H1 (cell line): Measurements from ENCODE around the gene TBCD. TPM values are rescaled to one million over a fixed set of nuclear protein-coding genes. Genes with fewer than 3 reads are reported as not detected.

ENCODE experiments used
- CTCF ChIA-PET: fragments of 300-600 bp; sonication (Branson Sonifier 250); formaldehyde crosslinking; loops from one replicate; lab custom pipeline; 2021; ENCODE audit not compliant: partially characterized antibody; lab: Charles Lee
- POLR2A ChIA-PET: fragments of 300-600 bp; sonication (Branson Sonifier 250); formaldehyde crosslinking; loops from one replicate; lab custom pipeline; 2021; ENCODE audit warnings: inconsistent platforms; ENCODE audit not compliant: partially characterized antibody; lab: Charles Lee
- DNase-seq, 2 experiments: peaks; one replicate each; pipeline versions ENCODE4 v3.0.0 to v3.0.0-alpha.2; 2010 to 2022; ENCODE audit warnings: low spot score in 2 of 2, low read depth in 1 of 2, mixed read lengths in 1 of 2
- FAIRE-seq: peaks from 2 replicates; lab custom pipeline; 2011; peaks lifted over from hg19 to GRCh38; lab: Jason Lieb, UNC
- H2AFZ ChIP-seq: 2 replicates; pipeline ENCODE4 v1.8.1; 2012; ENCODE audit warnings: low read length, inconsistent platforms
- H2AK5ac ChIP-seq: 2 replicates; pipeline ENCODE4 v1.6.1; 2013; ENCODE audit warnings: low read depth, low read length
- H2BK120ac ChIP-seq: replicated peaks from 2 replicates; pipeline ENCODE3; 2013; ENCODE audit warnings: low read depth, low read length, inconsistent platforms
- H2BK12ac ChIP-seq: 2 replicates; pipeline ENCODE4 v1.6.1; 2013; ENCODE audit warnings: low read depth, low read length
- H2BK15ac ChIP-seq: 2 replicates; pipeline ENCODE4 v1.6.1; 2013; ENCODE audit warnings: low read length
- H2BK20ac ChIP-seq: 2 replicates; pipeline ENCODE4 v1.6.1; 2013; ENCODE audit warnings: low read length
- H2BK5ac ChIP-seq: 2 replicates; pipeline ENCODE4 v1.6.1; 2013; ENCODE audit warnings: low read depth, low read length
- H3K14ac ChIP-seq: 2 replicates; pipeline ENCODE4 v1.6.1; 2013; ENCODE audit warnings: inconsistent platforms; ENCODE audit not compliant: insufficient read length
- H3K18ac ChIP-seq: 2 replicates; pipeline ENCODE4 v1.6.1; 2013; ENCODE audit warnings: low read length; ENCODE audit errors: extremely low read depth
- H3K23ac ChIP-seq: 2 replicates; pipeline ENCODE4 v1.6.1; 2013; ENCODE audit warnings: inconsistent platforms; ENCODE audit not compliant: insufficient read length
- H3K23me2 ChIP-seq: 2 replicates; pipeline ENCODE4 v1.6.1; 2013; ENCODE audit warnings: low read depth, low read length
- H3K27ac ChIP-seq: 2 replicates; pipeline ENCODE4 v1.6.1; 2011; ENCODE audit warnings: low read depth, low read length, inconsistent platforms
- H3K27me3 ChIP-seq, 4 experiments: replicated peaks in 1 of 4; 1 replicate in 1 of 4; 2 replicates in 3 of 4; pipeline versions ENCODE4 v1.6.1 to v1.8.1; 2011 to 2013; ENCODE audit warnings: low read length in 3 of 4, mild to moderate bottlenecking in 3 of 4, inconsistent platforms in 2 of 4, mixed read lengths in 2 of 4, moderate library complexity in 1 of 4; ENCODE audit not compliant: control insufficient read depth in 3 of 4, insufficient read depth in 3 of 4; ENCODE audit errors: extremely low read depth in 1 of 4
- H3K36me3 ChIP-seq, 4 experiments: 2 replicates each; pipeline versions ENCODE4 v1.6.1 to v1.8.1; 2011 to 2013; ENCODE audit warnings: mild to moderate bottlenecking in 4 of 4, low read length in 3 of 4, moderate library complexity in 2 of 4, control low read depth in 1 of 4, inconsistent platforms in 1 of 4; ENCODE audit not compliant: insufficient read depth in 4 of 4, control insufficient read depth in 2 of 4
- H3K4ac ChIP-seq: replicated peaks from 2 replicates; pipeline ENCODE3; 2013; ENCODE audit warnings: low read length, low read depth, mixed read lengths, inconsistent platforms; ENCODE audit not compliant: insufficient read length
- H3K4me1 ChIP-seq, 4 experiments: replicated peaks in 1 of 4; 1 replicate in 1 of 4; 2 replicates in 3 of 4; pipeline versions ENCODE4 v1.6.1 to v1.8.1; 2011 to 2013; ENCODE audit warnings: low read length in 3 of 4, inconsistent platforms in 2 of 4, mixed read lengths in 1 of 4; ENCODE audit not compliant: insufficient read depth in 4 of 4, control insufficient read depth in 3 of 4
- H3K4me2 ChIP-seq, 2 experiments: 2 replicates each; pipeline versions ENCODE4 v1.6.1 to v1.8.1; 2011 to 2013; ENCODE audit warnings: low read depth in 2 of 2, low read length in 2 of 2, control low read depth in 1 of 2, inconsistent platforms in 1 of 2, mild to moderate bottlenecking in 1 of 2; ENCODE audit not compliant: insufficient read depth in 1 of 2
- H3K4me3 ChIP-seq, 4 experiments: fragments of 200-600, 300-600 bp in 1 of 4; sonication (generic), shearing (Covaris generic), sonication (Bioruptor Twin) in 1 of 4; 2 replicates each; pipeline versions ENCODE4 v1.5.1 to v1.8.1; 2011 to 2016; ENCODE audit warnings: low read length in 4 of 4, low read depth in 3 of 4, control low read depth in 2 of 4, inconsistent platforms in 2 of 4, mild to moderate bottlenecking in 2 of 4, mixed read lengths in 1 of 4, moderate library complexity in 1 of 4; ENCODE audit not compliant: insufficient read depth in 2 of 4; ENCODE audit errors: extremely low read depth in 1 of 4
- H3K56ac ChIP-seq: replicated peaks from 2 replicates; pipeline ENCODE3; 2013; ENCODE audit warnings: low read depth, mild to moderate bottlenecking, mixed read lengths, low read length, inconsistent platforms; ENCODE audit not compliant: insufficient read length
- H3K79me1 ChIP-seq: 2 replicates; pipeline ENCODE4 v1.6.1; 2013; ENCODE audit warnings: low read depth, low read length, control low read depth
- H3K79me2 ChIP-seq, 2 experiments: 2 replicates each; pipeline versions ENCODE4 v1.6.1 to v1.8.1; 2012 to 2013; ENCODE audit warnings: low read length in 2 of 2, mild to moderate bottlenecking in 2 of 2, inconsistent platforms in 1 of 2; ENCODE audit not compliant: insufficient read depth in 2 of 2, control insufficient read depth in 1 of 2
- H3K9ac ChIP-seq, 4 experiments: replicated peaks in 1 of 4; 1 replicate in 1 of 4; 2 replicates in 3 of 4; pipeline versions ENCODE4 v1.6.1 to v1.8.1; 2011 to 2013; ENCODE audit warnings: low read depth in 3 of 4, low read length in 3 of 4, control low read depth in 2 of 4, mild to moderate bottlenecking in 2 of 4, moderate library complexity in 2 of 4, inconsistent platforms in 1 of 4; ENCODE audit errors: extremely low read depth in 1 of 4
- H3K9me3 ChIP-seq, 2 experiments: 2 replicates each; pipeline versions ENCODE4 v1.6.1 to v1.8.1; 2012 to 2013; ENCODE audit warnings: mild to moderate bottlenecking in 2 of 2, moderate library complexity in 2 of 2, control low read depth in 1 of 2, inconsistent platforms in 1 of 2, low read depth in 1 of 2, low read length in 1 of 2, mixed read lengths in 1 of 2; ENCODE audit not compliant: insufficient read depth in 2 of 2
- H4K20me1 ChIP-seq, 2 experiments: replicated peaks in 1 of 2; 2 replicates each; pipeline versions ENCODE3 to v1.8.1; 2011 to 2013; ENCODE audit warnings: inconsistent platforms in 2 of 2, low read length in 2 of 2, mild to moderate bottlenecking in 1 of 2; ENCODE audit not compliant: insufficient read depth in 2 of 2, control insufficient read depth in 1 of 2
- H4K5ac ChIP-seq: 2 replicates; pipeline ENCODE4 v1.6.1; 2013; ENCODE audit warnings: low read length, low read depth, mixed read lengths, inconsistent platforms; ENCODE audit not compliant: insufficient read length
- H4K8ac ChIP-seq: 2 replicates; pipeline ENCODE4 v1.8.0; 2013; ENCODE audit warnings: mild to moderate bottlenecking, moderate library complexity, low read length, inconsistent platforms; ENCODE audit not compliant: insufficient read depth; ENCODE audit errors: extremely low read depth
- H4K91ac ChIP-seq: replicated peaks from 2 replicates; pipeline ENCODE3; 2013; ENCODE audit warnings: low read length, mixed read lengths, inconsistent platforms; ENCODE audit not compliant: insufficient read length
- ATF2 ChIP-seq: IDR thresholded peaks from 2 replicates; pipeline ENCODE4 v1.6.1; 2012; ENCODE audit warnings: low read length, inconsistent platforms
- CHD2 ChIP-seq: IDR thresholded peaks from 2 replicates; pipeline ENCODE4 v1.6.1; 2012; ENCODE audit warnings: low read length, improper control_type of control experiment
- FOSL1 ChIP-seq: IDR thresholded peaks from 2 replicates; pipeline ENCODE4 v1.6.1; 2011; ENCODE audit warnings: mild to moderate bottlenecking, low read depth, low read length, moderate library complexity; ENCODE audit not compliant: insufficient read depth
- POLR2AphosphoS5 ChIP-seq: IDR thresholded peaks from 2 replicates; pipeline ENCODE4 v1.6.1; 2011; ENCODE audit warnings: low read depth, low read length
- RAD21 ChIP-seq, 2 experiments: IDR thresholded peaks in 1 of 2; conservative IDR thresholded peaks in 1 of 2; 2 replicates each; pipeline ENCODE4 v1.6.1; 2011; ENCODE audit warnings: low read depth in 2 of 2, low read length in 2 of 2, improper control_type of control experiment in 1 of 2, inconsistent platforms in 1 of 2, mild to moderate bottlenecking in 1 of 2, moderate library complexity in 1 of 2
- SAP30 ChIP-seq: fragments of 300-600 bp; sonication (generic); IDR thresholded peaks from 2 replicates; pipeline ENCODE4 v1.7.1; 2012; ENCODE audit warnings: low read length, moderate library complexity, mild to moderate bottlenecking, inconsistent platforms; ENCODE audit not compliant: insufficient read depth, insufficient replicate concordance
- SIN3A ChIP-seq, 2 experiments: IDR thresholded peaks in 1 of 2; conservative IDR thresholded peaks in 1 of 2; 2 replicates each; pipeline ENCODE4 v1.6.1; 2011 to 2012; ENCODE audit warnings: low read length in 2 of 2, improper control_type of control experiment in 1 of 2, low read depth in 1 of 2, mild to moderate bottlenecking in 1 of 2
- SP4 ChIP-seq: IDR thresholded peaks from 2 replicates; pipeline ENCODE4 v1.6.1; 2012; ENCODE audit warnings: low read length, inconsistent platforms
- SUZ12 ChIP-seq: fragments of 200-600 bp; sonication (generic); IDR thresholded peaks from 2 replicates; pipeline ENCODE4 v1.6.1; 2012; ENCODE audit warnings: mild to moderate bottlenecking, inconsistent platforms, low read length, moderate library complexity, mixed read lengths
- TAF1 ChIP-seq: IDR thresholded peaks from 2 replicates; pipeline ENCODE4 v1.6.1; 2011; ENCODE audit warnings: mild to moderate bottlenecking, low read depth, low read length
- TCF12 ChIP-seq: IDR thresholded peaks from 2 replicates; pipeline ENCODE4 v1.6.1; 2011; ENCODE audit warnings: low read depth, mild to moderate bottlenecking, low read length
- WGBS, 2 experiments: shearing (Covaris generic) in 1 of 2; methylation state at CpG; one replicate each; pipeline versions ENCODE4 v1.1.6 to v1.1.7; 2013 to 2015; ENCODE audit warnings: low lambda C conversion rate in 2 of 2, mixed read lengths in 2 of 2, inconsistent platforms in 1 of 2, low coverage in 1 of 2, missing lambda C conversion rate in 1 of 2; ENCODE audit not compliant: insufficient replicate concordance in 2 of 2, insufficient coverage in 1 of 2, insufficient read length in 1 of 2; ENCODE audit errors: extremely low coverage in 1 of 2, missing lambda C conversion rate in 1 of 2; 5-methylcytosine and 5-hydroxymethylcytosine counted together
- polyA plus RNA-seq, 7 experiments: library from polyadenylated mRNA; depleted of rRNA in 3 of 7; stranded (reverse) in 5 of 7; unstranded in 2 of 7; fragments of >200 nt in 5 of 7; fragments of 200-250 nt in 2 of 7; gene quantifications; 1 replicate in 5 of 7; 2 replicates in 1 of 7; 4 replicates in 1 of 7; pipeline versions ENCODE4 v1.2.1 to v1.2.3, GENCODE V29; 2011 to 2013; ENCODE audit warnings: missing spikeins in 2 of 7, mixed read lengths in 2 of 7
- total RNA-seq: library from RNA; stranded (reverse); fragmentation: NEBNext Ultra II Directional; extraction: Animal tissue kit (Norgen Biotek cat#: 25700); gene quantifications from 2 replicates; pipeline ENCODE4 v1.2.1, GENCODE V29; 2021

TBCD gene
- total and polyA plus RNA-seq, 2 of the 8 experiments (the other 6 are each of a cell fraction or from before 2014, with no cell fraction given): 118 to 162 TPM

- WGBS, 2 experiments: 73% methylated on average over 4 of the region's 9 CpGs; no CpG with 5 or more reads in 1 of the 2 experiments
- H2BK12ac ChIP-seq: no peak overlapping the region
- H3K36me3 ChIP-seq: no peaks in the 10 kb centered on the region
- no peak overlapping the region for H3K14ac ChIP-seq
- no peaks in the 10 kb centered on the region for H3K23me2 ChIP-seq
- H2BK120ac ChIP-seq: no peak overlapping the region
- H3K4ac ChIP-seq: no peak overlapping the region
- no peak overlapping the region for H4K8ac ChIP-seq
- no peak overlapping the region for H3K18ac ChIP-seq
- H3K79me2 ChIP-seq: no peaks in the 10 kb centered on the region
- peak overlapping the region; percentile 54 for H4K91ac ChIP-seq
- no peak overlapping the region for H2AFZ ChIP-seq
- H3K4me2 ChIP-seq: no peak overlapping the region
- no peak overlapping the region for H3K4me3 ChIP-seq
- no peak overlapping the region for H2BK20ac ChIP-seq
- no peaks in the 10 kb centered on the region for H4K20me1 ChIP-seq
- ChIA-PET CTCF (interaction anchor here (0.5 to 1.6 kb wide), 9 partner anchors 13 to 1401 kb away, joined by 3 to 5 read pairs (median 3); no protein-coding TSS in a partner anchor), POLR2A (interaction anchor here (0.7 kb wide), 1 partner anchor 52 kb away, joined by 4 read pairs; no protein-coding TSS in a partner anchor)
- 0 out of 7 replicates have a peak, but pooled peaks cover 0 to 2% (median 0%) of the 10 kb centered on the region in 4 experiments for H3K27me3 ChIP-seq
- 0 out of 2 replicates have a peak overlapping the region, but pooled peaks have one; percentile 48 for H2AK5ac ChIP-seq
- H3K27ac ChIP-seq: no peak overlapping the region
- no peak overlapping the region for H3K9ac ChIP-seq
- no peak overlapping the region for H3K23ac ChIP-seq
- no peak overlapping the region for H3K56ac ChIP-seq
- no peak overlapping the region for H2BK5ac ChIP-seq
- FAIRE-seq: no peak
- no peaks in the 10 kb centered on the region for H3K4me1 ChIP-seq
- no peak overlapping the region for H4K5ac ChIP-seq
- peak overlapping the region; percentile 46; the same call in 1 of the 2 replicates for H2BK15ac ChIP-seq
- H3K79me1 ChIP-seq: no peaks in the 10 kb centered on the region
- DNase-seq: no peak
- H3K9me3 ChIP-seq: no peaks in the 10 kb centered on the region
- TF ChIP-seq POLR2AphosphoS5 (no peak), ATF2 (no peak), RAD21 (IDR thresholded peaks at IDR 0.05 in 1 of 2, conservative IDR thresholded peaks at IDR 0.05 in 1 of 2; ENCODE audit: low read depth in 2 of 2, low read length in 2 of 2) (no peak), FOSL1 (no peak), SP4 (no peak), SIN3A (conservative IDR thresholded peaks at IDR 0.05 in 1 of 2, IDR thresholded peaks at IDR 0.05 in 1 of 2; ENCODE audit: low read depth in 1 of 2, low read length in 2 of 2) (no peak), TAF1 (no peak), CHD2 (no peak), SAP30 (no peak), SUZ12 (no peak), TCF12 (no peak)
These were observed 42.7 kb upstream of the TBCD start for GRCh38 chr17:82709024-82709675.
